CD4-positive, alpha-beta T cell treated with Interferon gamma for 1 hour (primary cell): ENCODE data around the gene HAND1.

Experiments
- DNase-seq: peaks from one replicate; pipeline ENCODE4 v3.0.0-alpha.2; 2020

The HAND1 gene

GRCh38 chr5:154449786-154450185 is 28.2 kb downstream of the HAND1 start:
- DNase-seq, result no peak

- no peak for DNase-seq
Measured at GRCh38 chr5:154447089-154447725, 30.8 kb downstream of the HAND1 start.

GRCh38 chr5:154446195-154447088 is 31.6 kb downstream of the HAND1 start:
- peak; percentile 7 for DNase-seq

- peak; percentile 94 for DNase-seq
Measured at GRCh38 chr5:154445422-154446194, 32.4 kb downstream of the HAND1 start, which contains the start of gene SAP30L. SAP30L (plus strand) TSS chr5:154445997; CDS start chr5:154446605, 608 bp downstream.

- no peak for DNase-seq
Measured at GRCh38 chr5:154444556-154445421, 33.2 kb downstream of the HAND1 start.

- DNase-seq, result no peak
Measured at GRCh38 chr5:154442801-154443200, 35.2 kb downstream of the HAND1 start.

- DNase-seq, result no peak
Measured at GRCh38 chr5:154440540-154440939, 37.5 kb downstream of the HAND1 start.

- no peak for DNase-seq
Measured at GRCh38 chr5:154437281-154437965, 40.6 kb downstream of the HAND1 start.

- DNase-seq, result no peak
Measured at GRCh38 chr5:154435226-154435625, 42.8 kb downstream of the HAND1 start.

- no peak for DNase-seq
Measured at GRCh38 chr5:154430961-154431630, 46.9 kb downstream of the HAND1 start.

- DNase-seq, result no peak
Measured at GRCh38 chr5:154430466-154430865, 47.6 kb downstream of the HAND1 start.

GRCh38 chr5:154429341-154429740 is 48.7 kb downstream of the HAND1 start:
- no peak for DNase-seq

GRCh38 chr5:154428208-154428607 is 49.8 kb downstream of the HAND1 start:
- DNase-seq, result no peak
